ENCODE results near the gene TEP1. TPM values are rescaled to one million over a fixed set of nuclear protein-coding genes. Genes with fewer than 3 reads are reported as not detected.

TEP1 gene
- total and polyA plus RNA-seq, 2 of the 13 experiments (the other 11 are each of a cell fraction or from before 2014, with no cell fraction given), result 11.0 to 12.8 TPM

- no peak for TF ChIP-seq ARNT2 (CRISPR knock-in tag; IDR thresholded peaks at IDR 0.05; ENCODE audit: low read depth)
- TF ChIP-seq NFAT5 (CRISPR knock-in tag; IDR thresholded peaks at IDR 0.05), result peak; percentile 61; the same call in 1 of the 2 replicates
- no peak for TF ChIP-seq SRSF4 (IDR thresholded peaks at IDR 0.05; ENCODE audit: low read depth, low read length, poor library complexity, severe bottlenecking)
- TF ChIP-seq HNF1B (CRISPR knock-in tag; IDR thresholded peaks at IDR 0.05), result peak; percentile 13
- peak; percentile 76 for TF ChIP-seq ZFX (CRISPR knock-in tag; IDR thresholded peaks at IDR 0.05; ENCODE audit: low read depth)
- no peak for TF ChIP-seq MAZ (IDR thresholded peaks at IDR 0.05; ENCODE audit: borderline replicate concordance, low read depth, low read length)
- peak; percentile 23; the same call in 1 of the 2 replicates for TF ChIP-seq MAZ (CRISPR knock-in tag; IDR thresholded peaks at IDR 0.05; ENCODE audit: low read depth)
- no peak; the same call in 1 of the 2 replicates for TF ChIP-seq YEATS2 (CRISPR knock-in tag; IDR thresholded peaks at IDR 0.05; ENCODE audit: borderline replicate concordance)
- TF ChIP-seq GATAD1 (CRISPR knock-in tag; IDR thresholded peaks at IDR 0.05), result peak; percentile 49
- TF ChIP-seq, protein P1, sequence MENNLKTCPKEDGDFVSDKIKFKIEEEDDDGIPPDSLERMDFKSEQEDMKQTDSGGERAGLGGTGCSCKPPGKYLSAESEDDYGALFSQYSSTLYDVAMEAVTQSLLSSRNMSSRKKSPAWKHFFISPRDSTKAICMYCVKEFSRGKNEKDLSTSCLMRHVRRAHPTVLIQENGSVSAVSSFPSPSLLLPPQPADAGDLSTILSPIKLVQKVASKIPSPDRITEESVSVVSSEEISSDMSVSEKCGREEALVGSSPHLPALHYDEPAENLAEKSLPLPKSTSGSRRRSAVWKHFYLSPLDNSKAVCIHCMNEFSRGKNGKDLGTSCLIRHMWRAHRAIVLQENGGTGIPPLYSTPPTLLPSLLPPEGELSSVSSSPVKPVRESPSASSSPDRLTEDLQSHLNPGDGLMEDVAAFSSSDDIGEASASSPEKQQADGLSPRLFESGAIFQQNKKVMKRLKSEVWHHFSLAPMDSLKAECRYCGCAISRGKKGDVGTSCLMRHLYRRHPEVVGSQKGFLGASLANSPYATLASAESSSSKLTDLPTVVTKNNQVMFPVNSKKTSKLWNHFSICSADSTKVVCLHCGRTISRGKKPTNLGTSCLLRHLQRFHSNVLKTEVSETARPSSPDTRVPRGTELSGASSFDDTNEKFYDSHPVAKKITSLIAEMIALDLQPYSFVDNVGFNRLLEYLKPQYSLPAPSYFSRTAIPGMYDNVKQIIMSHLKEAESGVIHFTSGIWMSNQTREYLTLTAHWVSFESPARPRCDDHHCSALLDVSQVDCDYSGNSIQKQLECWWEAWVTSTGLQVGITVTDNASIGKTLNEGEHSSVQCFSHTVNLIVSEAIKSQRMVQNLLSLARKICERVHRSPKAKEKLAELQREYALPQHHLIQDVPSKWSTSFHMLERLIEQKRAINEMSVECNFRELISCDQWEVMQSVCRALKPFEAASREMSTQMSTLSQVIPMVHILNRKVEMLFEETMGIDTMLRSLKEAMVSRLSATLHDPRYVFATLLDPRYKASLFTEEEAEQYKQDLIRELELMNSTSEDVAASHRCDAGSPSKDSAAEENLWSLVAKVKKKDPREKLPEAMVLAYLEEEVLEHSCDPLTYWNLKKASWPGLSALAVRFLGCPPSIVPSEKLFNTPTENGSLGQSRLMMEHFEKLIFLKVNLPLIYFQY (CRISPR knock-in tag; IDR thresholded peaks at IDR 0.05; ENCODE audit: borderline replicate concordance), result peak; percentile 48; the same call in 1 of the 2 replicates
- no peak for TF ChIP-seq NPAS2 (CRISPR knock-in tag; IDR thresholded peaks at IDR 0.05; ENCODE audit: borderline replicate concordance)
- TF ChIP-seq ZKSCAN8 (CRISPR knock-in tag; IDR thresholded peaks at IDR 0.05; ENCODE audit: borderline replicate concordance), result no peak; the same call in 1 of the 2 replicates
- TF ChIP-seq ZNF788 (CRISPR knock-in tag; IDR thresholded peaks at IDR 0.05; ENCODE audit: borderline replicate concordance), result no peak; the same call in 1 of the 2 replicates
- TF ChIP-seq GABPB1 (CRISPR knock-in tag; IDR thresholded peaks at IDR 0.05), result peak; percentile 76
- no peak for TF ChIP-seq LBX2 (CRISPR knock-in tag; IDR thresholded peaks at IDR 0.05; ENCODE audit: borderline replicate concordance)
- TF ChIP-seq TOE1 (CRISPR knock-in tag; IDR thresholded peaks at IDR 0.05), result 0 out of 2 replicates have a peak, but pooled peaks have one; percentile 20
- TF ChIP-seq KDM1A (CRISPR knock-in tag; IDR thresholded peaks at IDR 0.05), result no peak
These were observed 80.4 kb downstream of the TEP1 start, which contains the start of gene CCNB1IP1 (continued) for GRCh38 chr14:20332788-20333493.
